ENCODE measurements around the gene EXOC6B.
A peak's percentile ranks its signal among the peaks of the same experiment; 100 is the strongest.

Gene EXOC6B

DNA sequence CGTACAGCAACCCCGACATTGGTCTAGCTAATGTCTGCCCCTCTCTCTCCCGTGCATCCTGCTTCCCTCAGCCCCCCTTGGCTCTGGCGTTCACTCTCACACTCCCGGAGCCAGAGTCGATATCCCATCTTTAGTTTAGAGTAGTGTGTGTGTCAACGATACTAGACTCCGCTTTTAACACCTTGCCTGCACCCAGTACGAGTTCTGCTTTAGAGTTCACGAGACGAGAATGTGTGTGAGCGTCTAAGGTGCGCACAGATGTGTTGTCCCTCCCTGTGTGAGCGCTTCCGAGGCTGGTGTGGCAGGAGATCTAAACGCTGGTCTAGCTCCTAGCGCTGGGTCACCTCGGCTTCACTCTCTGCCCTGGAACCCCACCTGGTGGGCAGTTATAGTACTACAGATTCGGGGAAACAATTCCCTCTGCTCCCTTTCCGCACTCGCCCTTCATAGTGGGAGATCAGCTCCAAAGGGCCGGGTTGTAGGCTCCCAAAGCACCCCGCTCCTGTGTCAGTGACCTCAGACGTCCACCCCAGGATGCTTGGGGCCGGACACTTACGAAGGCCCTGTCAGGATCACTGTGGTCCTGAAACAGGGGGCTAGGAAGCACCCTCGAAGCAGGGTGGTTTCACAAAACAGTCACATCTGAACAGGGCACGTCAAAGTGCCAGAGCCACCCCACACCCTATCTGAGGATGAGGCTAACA, 675.5 kb downstream of the EXOC6B start (continued):
- TF ChIP-seq, protein P1, sequence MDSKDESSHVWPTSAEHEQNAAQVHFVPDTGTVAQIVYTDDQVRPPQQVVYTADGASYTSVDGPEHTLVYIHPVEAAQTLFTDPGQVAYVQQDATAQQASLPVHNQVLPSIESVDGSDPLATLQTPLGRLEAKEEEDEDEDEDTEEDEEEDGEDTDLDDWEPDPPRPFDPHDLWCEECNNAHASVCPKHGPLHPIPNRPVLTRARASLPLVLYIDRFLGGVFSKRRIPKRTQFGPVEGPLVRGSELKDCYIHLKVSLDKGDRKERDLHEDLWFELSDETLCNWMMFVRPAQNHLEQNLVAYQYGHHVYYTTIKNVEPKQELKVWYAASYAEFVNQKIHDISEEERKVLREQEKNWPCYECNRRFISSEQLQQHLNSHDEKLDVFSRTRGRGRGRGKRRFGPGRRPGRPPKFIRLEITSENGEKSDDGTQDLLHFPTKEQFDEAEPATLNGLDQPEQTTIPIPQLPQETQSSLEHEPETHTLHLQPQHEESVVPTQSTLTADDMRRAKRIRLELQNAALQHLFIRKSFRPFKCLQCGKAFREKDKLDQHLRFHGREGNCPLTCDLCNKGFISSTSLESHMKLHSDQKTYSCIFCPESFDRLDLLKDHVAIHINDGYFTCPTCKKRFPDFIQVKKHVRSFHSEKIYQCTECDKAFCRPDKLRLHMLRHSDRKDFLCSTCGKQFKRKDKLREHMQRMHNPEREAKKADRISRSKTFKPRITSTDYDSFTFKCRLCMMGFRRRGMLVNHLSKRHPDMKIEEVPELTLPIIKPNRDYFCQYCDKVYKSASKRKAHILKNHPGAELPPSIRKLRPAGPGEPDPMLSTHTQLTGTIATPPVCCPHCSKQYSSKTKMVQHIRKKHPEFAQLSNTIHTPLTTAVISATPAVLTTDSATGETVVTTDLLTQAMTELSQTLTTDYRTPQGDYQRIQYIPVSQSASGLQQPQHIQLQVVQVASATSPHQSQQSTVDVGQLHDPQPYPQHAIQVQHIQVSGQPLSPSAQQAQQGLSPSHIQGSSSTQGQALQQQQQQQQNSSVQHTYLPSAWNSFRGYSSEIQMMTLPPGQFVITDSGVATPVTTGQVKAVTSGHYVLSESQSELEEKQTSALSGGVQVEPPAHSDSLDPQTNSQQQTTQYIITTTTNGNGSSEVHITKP (tag by site-specific recombination; IDR thresholded peaks at IDR 0.05), result peak; percentile 11; the same call in 1 of the 2 replicates
- TF ChIP-seq ZNF654 (tag by site-specific recombination; IDR thresholded peaks at IDR 0.05; ENCODE audit: low read depth), result peak; percentile 72

DNA sequence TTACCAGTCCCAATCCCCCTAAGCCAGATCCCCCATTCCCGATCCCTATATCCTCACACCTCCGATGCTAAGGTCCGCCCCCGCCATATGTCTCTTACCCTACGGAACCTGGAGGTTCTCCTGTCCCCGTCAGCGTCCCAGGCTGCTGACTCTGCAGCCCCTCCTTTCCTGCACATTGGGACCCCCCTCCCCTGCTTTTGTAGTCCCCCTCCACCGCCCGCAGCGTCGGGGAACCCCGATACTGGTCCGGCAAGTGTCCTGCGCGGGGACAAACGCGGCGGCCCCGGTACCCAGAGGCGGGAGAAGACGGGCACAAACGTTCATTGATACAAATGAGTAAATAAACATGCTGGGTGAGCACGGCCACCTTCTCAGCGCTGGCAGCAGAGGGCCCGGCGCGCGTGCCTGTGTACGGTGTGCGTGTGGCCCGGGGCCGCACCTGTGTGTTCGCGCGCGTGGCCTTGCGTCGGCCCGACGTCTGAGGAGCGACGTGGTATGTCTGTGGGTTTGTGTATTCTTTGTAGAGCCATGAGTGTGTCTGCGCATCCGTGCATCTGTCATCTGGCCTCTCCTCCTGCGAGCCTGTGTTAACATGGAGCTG, 676.2 kb downstream of the EXOC6B start:
- ChIA-PET POLR2A (interaction anchor here (1.3 to 1.7 kb wide), 2 partner anchors 12 to 34 kb away, joined by 3 to 5 read pairs; no protein-coding TSS in a partner anchor), CTCF (interaction anchor here (0.6 to 6.4 kb wide), 52 partner anchors 12 to 714 kb away, joined by 3 to 103 read pairs (median 3); no protein-coding TSS in a partner anchor)
- H3K27ac ChIP-seq (ENCODE audit: extremely low read depth, low read depth, low read length), result no peak overlapping the region; the same call in 1 of the 2 replicates
- H3K36me3 ChIP-seq (ENCODE audit: control insufficient read depth in 2 of 2, insufficient read depth in 1 of 2, low read length in 2 of 2), result no peaks in the 10 kb centered on the region
- 0 out of 2 replicates have a peak, but pooled peaks have one; percentile 1 for TF ChIP-seq SP3 (tag by site-specific recombination; IDR thresholded peaks at IDR 0.05)
- no peak for TF ChIP-seq KLF1 (tag by site-specific recombination; IDR thresholded peaks at IDR 0.05)
- no peak for TF ChIP-seq ZNF544 (tag by site-specific recombination; IDR thresholded peaks at IDR 0.05)
- TF ChIP-seq ZNF302 (tag by site-specific recombination; IDR thresholded peaks at IDR 0.05; ENCODE audit: low read depth), result no peak
- TF ChIP-seq ZBTB48 (tag by site-specific recombination; IDR thresholded peaks at IDR 0.05), result 0 out of 2 replicates have a peak, but pooled peaks have one; percentile 1
- TF ChIP-seq ZNF214 (tag by site-specific recombination; IDR thresholded peaks at IDR 0.05; ENCODE audit: borderline replicate concordance), result no peak
- TF ChIP-seq ZIC2 (tag by site-specific recombination; IDR thresholded peaks at IDR 0.05), result no peak
- no peak for TF ChIP-seq ZNF155 (tag by site-specific recombination; IDR thresholded peaks at IDR 0.05)
- no peak for TF ChIP-seq ZNF670 (tag by site-specific recombination; IDR thresholded peaks at IDR 0.05; ENCODE audit: low read depth)
- TF ChIP-seq ZNF239 (tag by site-specific recombination; IDR thresholded peaks at IDR 0.05), result no peak
- no peak for TF ChIP-seq ZNF529 (tag by site-specific recombination; IDR thresholded peaks at IDR 0.05; ENCODE audit: insufficient replicate concordance)
- TF ChIP-seq, protein P2, sequence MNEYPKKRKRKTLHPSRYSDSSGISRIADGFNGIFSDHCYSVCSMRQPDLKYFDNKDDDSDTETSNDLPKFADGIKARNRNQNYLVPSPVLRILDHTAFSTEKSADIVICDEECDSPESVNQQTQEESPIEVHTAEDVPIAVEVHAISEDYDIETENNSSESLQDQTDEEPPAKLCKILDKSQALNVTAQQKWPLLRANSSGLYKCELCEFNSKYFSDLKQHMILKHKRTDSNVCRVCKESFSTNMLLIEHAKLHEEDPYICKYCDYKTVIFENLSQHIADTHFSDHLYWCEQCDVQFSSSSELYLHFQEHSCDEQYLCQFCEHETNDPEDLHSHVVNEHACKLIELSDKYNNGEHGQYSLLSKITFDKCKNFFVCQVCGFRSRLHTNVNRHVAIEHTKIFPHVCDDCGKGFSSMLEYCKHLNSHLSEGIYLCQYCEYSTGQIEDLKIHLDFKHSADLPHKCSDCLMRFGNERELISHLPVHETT (tag by site-specific recombination; IDR thresholded peaks at IDR 0.05), result no peak
- TF ChIP-seq, protein P3, sequence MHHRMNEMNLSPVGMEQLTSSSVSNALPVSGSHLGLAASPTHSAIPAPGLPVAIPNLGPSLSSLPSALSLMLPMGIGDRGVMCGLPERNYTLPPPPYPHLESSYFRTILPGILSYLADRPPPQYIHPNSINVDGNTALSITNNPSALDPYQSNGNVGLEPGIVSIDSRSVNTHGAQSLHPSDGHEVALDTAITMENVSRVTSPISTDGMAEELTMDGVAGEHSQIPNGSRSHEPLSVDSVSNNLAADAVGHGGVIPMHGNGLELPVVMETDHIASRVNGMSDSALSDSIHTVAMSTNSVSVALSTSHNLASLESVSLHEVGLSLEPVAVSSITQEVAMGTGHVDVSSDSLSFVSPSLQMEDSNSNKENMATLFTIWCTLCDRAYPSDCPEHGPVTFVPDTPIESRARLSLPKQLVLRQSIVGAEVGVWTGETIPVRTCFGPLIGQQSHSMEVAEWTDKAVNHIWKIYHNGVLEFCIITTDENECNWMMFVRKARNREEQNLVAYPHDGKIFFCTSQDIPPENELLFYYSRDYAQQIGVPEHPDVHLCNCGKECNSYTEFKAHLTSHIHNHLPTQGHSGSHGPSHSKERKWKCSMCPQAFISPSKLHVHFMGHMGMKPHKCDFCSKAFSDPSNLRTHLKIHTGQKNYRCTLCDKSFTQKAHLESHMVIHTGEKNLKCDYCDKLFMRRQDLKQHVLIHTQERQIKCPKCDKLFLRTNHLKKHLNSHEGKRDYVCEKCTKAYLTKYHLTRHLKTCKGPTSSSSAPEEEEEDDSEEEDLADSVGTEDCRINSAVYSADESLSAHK (tag by site-specific recombination; IDR thresholded peaks at IDR 0.05), result 0 out of 2 replicates have a peak, but pooled peaks have one; percentile 9
- 0 out of 2 replicates have a peak, but pooled peaks have one; percentile 38 for TF ChIP-seq YY2 (tag by site-specific recombination; IDR thresholded peaks at IDR 0.05)
- TF ChIP-seq ZNF37A (tag by site-specific recombination; IDR thresholded peaks at IDR 0.05), result no peak
- TF ChIP-seq, protein P4, sequence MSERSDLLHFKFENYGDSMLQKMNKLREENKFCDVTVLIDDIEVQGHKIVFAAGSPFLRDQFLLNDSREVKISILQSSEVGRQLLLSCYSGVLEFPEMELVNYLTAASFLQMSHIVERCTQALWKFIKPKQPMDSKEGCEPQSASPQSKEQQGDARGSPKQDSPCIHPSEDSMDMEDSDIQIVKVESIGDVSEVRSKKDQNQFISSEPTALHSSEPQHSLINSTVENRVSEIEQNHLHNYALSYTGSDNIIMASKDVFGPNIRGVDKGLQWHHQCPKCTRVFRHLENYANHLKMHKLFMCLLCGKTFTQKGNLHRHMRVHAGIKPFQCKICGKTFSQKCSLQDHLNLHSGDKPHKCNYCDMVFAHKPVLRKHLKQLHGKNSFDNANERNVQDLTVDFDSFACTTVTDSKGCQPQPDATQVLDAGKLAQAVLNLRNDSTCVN (tag by site-specific recombination; optimal IDR thresholded peaks at IDR 0.05), result peak; percentile 54
- no peak for TF ChIP-seq ZNF157 (tag by site-specific recombination; IDR thresholded peaks at IDR 0.05)
- peak; percentile 23; the same call in 1 of the 2 replicates for TF ChIP-seq ZBTB20 (tag by site-specific recombination; IDR thresholded peaks at IDR 0.05)
- TF ChIP-seq SP7 (tag by site-specific recombination; IDR thresholded peaks at IDR 0.05), result 0 out of 2 replicates have a peak, but pooled peaks have one; percentile 8
- TF ChIP-seq ZNF571 (tag by site-specific recombination; IDR thresholded peaks at IDR 0.05), result no peak
- no peak for TF ChIP-seq ZNF843 (tag by site-specific recombination; IDR thresholded peaks at IDR 0.05)
- no peak for TF ChIP-seq ZNF274 (IDR thresholded peaks at IDR 0.05; ENCODE audit: low read length)
- no peak for TF ChIP-seq ZNF274 (tag by site-specific recombination; IDR thresholded peaks at IDR 0.05; ENCODE audit: borderline replicate concordance)
- no peak for TF ChIP-seq KLF9 (tag by site-specific recombination; IDR thresholded peaks at IDR 0.05; ENCODE audit: low read depth)
- H3K4me1 ChIP-seq (ENCODE audit: control insufficient read depth, insufficient read depth, low read length), result peaks cover 11% of the 10 kb centered on the region
- H3K4me3 ChIP-seq (ENCODE audit: low read depth, low read length), result peak overlapping the region; percentile 30
- H3K9me3 ChIP-seq (ENCODE audit: control insufficient read depth, insufficient read depth, low read depth, low read length), result no peaks in the 10 kb centered on the region
